ENCODE data around the gene MAP7D3.
"Not testable (repeated sequence)": the region's sequence is repeated elsewhere in the genome, so short reads cannot be mapped to it uniquely, and the experiment has no call there.

The MAP7D3 gene

GRCh38 chrX:136251041-136251991, at the start of gene MAP7D3:
Gene MAP7D3 (minus strand): TSS chrX:136251400. CDS start chrX:136251358, 42 bp downstream.
- no peak for DNase-seq (ENCODE audit: low read depth, low spot score)

- DNase-seq (ENCODE audit: low read depth, low spot score) = not testable (repeated sequence)
Measured at GRCh38 chrX:136300721-136301120, 49.5 kb upstream of the MAP7D3 start, which contains the start of gene ADGRG4. Gene ADGRG4 (plus strand): TSS chrX:136300963. CDS start chrX:136308778, 7,815 bp downstream.

GRCh38 chrX:136295380-136295779, 44.2 kb upstream of the MAP7D3 start:
- no peak for DNase-seq (ENCODE audit: low read depth, low spot score)

- no peak for DNase-seq (ENCODE audit: low read depth, low spot score)
Measured at GRCh38 chrX:136292656-136293055, 41.5 kb upstream of the MAP7D3 start.

- no peak for DNase-seq (ENCODE audit: low read depth, low spot score)
Measured at GRCh38 chrX:136291824-136292223, 40.6 kb upstream of the MAP7D3 start.

- not testable (repeated sequence) for DNase-seq (ENCODE audit: low read depth, low spot score)
Measured at GRCh38 chrX:136286375-136286774, 35.2 kb upstream of the MAP7D3 start.

GRCh38 chrX:136275553-136275952, 24.4 kb upstream of the MAP7D3 start:
- DNase-seq (ENCODE audit: low read depth, low spot score) = no peak

GRCh38 chrX:136273986-136274385, 22.8 kb upstream of the MAP7D3 start:
- DNase-seq (ENCODE audit: low read depth, low spot score) = no peak

GRCh38 chrX:136272325-136272724, 21.1 kb upstream of the MAP7D3 start:
- DNase-seq (ENCODE audit: low read depth, low spot score) = no peak

- DNase-seq (ENCODE audit: low read depth, low spot score) = no peak
Measured at GRCh38 chrX:136271300-136271699, 20.1 kb upstream of the MAP7D3 start.

- DNase-seq (ENCODE audit: low read depth, low spot score) = no peak
Measured at GRCh38 chrX:136269921-136270320, 18.7 kb upstream of the MAP7D3 start.

GRCh38 chrX:136268051-136269048, 17.1 kb upstream of the MAP7D3 start:
- no peak for DNase-seq (ENCODE audit: low read depth, low spot score)

- DNase-seq (ENCODE audit: low read depth, low spot score) = no peak
Measured at GRCh38 chrX:136266828-136267227, 15.6 kb upstream of the MAP7D3 start.

- DNase-seq (ENCODE audit: low read depth, low spot score) = no peak
Measured at GRCh38 chrX:136262812-136263315, 11.7 kb upstream of the MAP7D3 start.

- DNase-seq (ENCODE audit: low read depth, low spot score) = no peak
Measured at GRCh38 chrX:136262243-136262642, 11.0 kb upstream of the MAP7D3 start.

GRCh38 chrX:136261321-136261720, 10.1 kb upstream of the MAP7D3 start:
- no peak for DNase-seq (ENCODE audit: low read depth, low spot score)

- DNase-seq (ENCODE audit: low read depth, low spot score) = no peak
Measured at GRCh38 chrX:136260776-136261175, 9.6 kb upstream of the MAP7D3 start.

- DNase-seq (ENCODE audit: low read depth, low spot score) = no peak
Measured at GRCh38 chrX:136259543-136259942, 8.3 kb upstream of the MAP7D3 start.

- DNase-seq (ENCODE audit: low read depth, low spot score) = no peak
Measured at GRCh38 chrX:136258951-136259350, 7.8 kb upstream of the MAP7D3 start.

GRCh38 chrX:136256026-136256425, 4.8 kb upstream of the MAP7D3 start:
- DNase-seq (ENCODE audit: low read depth, low spot score) = no peak

- DNase-seq (ENCODE audit: low read depth, low spot score) = no peak
Measured at GRCh38 chrX:136255541-136255940, 4.3 kb upstream of the MAP7D3 start.
